Spleen (tissue), 7 donors: ENCODE measurements around the gene DCXR.

Experiments
- CTCF ChIP-seq, 11 experiments: fragments of 200-600 bp in 7 of 11; fragments of 450-650 bp in 4 of 11; sonication (generic) in 4 of 11; IDR thresholded peaks in 8 of 11; conservative IDR thresholded peaks in 3 of 11; 1 replicate in 7 of 11; 2 replicates in 4 of 11; pipeline versions ENCODE4 v1.4.0 to v1.8.0; 2016 to 2021; ENCODE audit warnings: antibody characterized with exemption in 11 of 11, inconsistent platforms in 4 of 11, mild to moderate bottlenecking in 1 of 11
- POLR2A ChIP-seq, 3 donors: fragments of 450-650 bp; IDR thresholded peaks; one replicate each; pipeline ENCODE4 v1.5.1; 2017; ENCODE audit warnings: antibody characterized with exemption in 3 of 3, mild to moderate bottlenecking in 1 of 3
- donor health status: DM: no; HTN: no; CAD: no; lungs with moderate emphysema.
- donor health status: DM: no; HTN: no; CAD: no.
- donor health status: DM: no; HTN: no; CAD: no.

- TF ChIP-seq POLR2A (IDR thresholded peaks at IDR 0.05) (no peak), CTCF (IDR thresholded peaks at IDR 0.05 in 8 of 11, conservative IDR thresholded peaks at IDR 0.05 in 3 of 11) (no peak)
Observed at GRCh38 chr17:82050152-82050760, 12.8 kb upstream of the DCXR start.
